Measurements from ENCODE around the gene TBC1D9. TPM values are rescaled to one million over a fixed set of nuclear protein-coding genes. Genes with fewer than 3 reads are reported as not detected.

TBC1D9 gene
- polyA plus RNA-seq, 1 donor (not counting 4 experiments of a cell fraction or from before 2014, with no cell fraction given) = 11.6 TPM

DNA sequence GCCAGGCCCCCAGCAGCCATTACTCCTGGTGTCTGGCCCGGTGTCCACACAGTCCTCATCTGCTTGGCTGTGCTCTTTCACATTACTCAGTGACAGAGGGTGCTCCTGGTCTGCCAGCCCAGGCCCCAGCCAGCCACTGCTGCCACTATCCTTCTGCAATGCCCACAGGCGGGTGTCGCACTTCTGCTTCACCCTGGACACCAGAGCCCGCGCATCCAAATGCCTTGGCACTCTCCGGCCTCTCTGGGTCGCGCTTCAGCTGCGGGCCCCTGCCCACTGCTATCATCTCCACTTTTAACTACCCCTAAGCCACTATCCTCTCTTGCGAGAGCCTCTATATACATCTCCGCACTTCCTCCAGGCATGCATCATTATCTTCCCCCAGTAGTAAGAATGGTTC lies 111.0 kb downstream of the TBC1D9 start:
- Histone ChIP-seq H3K9me3 (ENCODE audit: control insufficient read depth, low read depth, low read length) (no peaks in the 10 kb centered on the region), H3K9me1 (ENCODE audit: control insufficient read depth, extremely low read depth, insufficient read depth, low read length) (no peaks in the 10 kb centered on the region), H3K4me3 (ENCODE audit: control insufficient read depth in 2 of 3, extremely low read depth in 1 of 3, insufficient read depth in 2 of 3, low read depth in 1 of 3, low read length in 3 of 3) (no peak overlapping the region), H3K4me2 (ENCODE audit: control insufficient read depth, extremely low read depth, insufficient read depth, low read depth, low read length) (no peak overlapping the region), H3K9ac (ENCODE audit: control insufficient read depth, extremely low read depth, insufficient read depth, low read length) (no peak overlapping the region), H3K36me3 (ENCODE audit: control insufficient read depth in 2 of 2, extremely low read depth in 1 of 2, insufficient read depth in 2 of 2, low read length in 2 of 2) (peaks cover 0 to 6% of the 10 kb centered on the region in 2 experiments), H3K27me3 (ENCODE audit: control insufficient read depth, extremely low read depth, insufficient read depth, low read length) (no peaks in the 10 kb centered on the region), H4K20me1 (ENCODE audit: control insufficient read depth, extremely low read depth, insufficient read depth, low read length) (no peaks in the 10 kb centered on the region), H3K79me2 (ENCODE audit: control insufficient read depth, insufficient read depth, low read length) (no peaks in the 10 kb centered on the region), H3K27ac (ENCODE audit: control insufficient read depth, insufficient read depth, low read length) (no peak overlapping the region), H3K4me1 (ENCODE audit: control insufficient read depth, extremely low read depth, insufficient read depth, low read length) (no peaks in the 10 kb centered on the region), H2AFZ (ENCODE audit: control insufficient read depth, low read length) (no peak overlapping the region)
- no peak for FAIRE-seq
- no peak for DNase-seq (ENCODE audit: low read depth, low spot score)
- no peak for TF ChIP-seq EZH2 (IDR thresholded peaks at IDR 0.05; ENCODE audit: low read length)
- TF ChIP-seq, protein P1, sequence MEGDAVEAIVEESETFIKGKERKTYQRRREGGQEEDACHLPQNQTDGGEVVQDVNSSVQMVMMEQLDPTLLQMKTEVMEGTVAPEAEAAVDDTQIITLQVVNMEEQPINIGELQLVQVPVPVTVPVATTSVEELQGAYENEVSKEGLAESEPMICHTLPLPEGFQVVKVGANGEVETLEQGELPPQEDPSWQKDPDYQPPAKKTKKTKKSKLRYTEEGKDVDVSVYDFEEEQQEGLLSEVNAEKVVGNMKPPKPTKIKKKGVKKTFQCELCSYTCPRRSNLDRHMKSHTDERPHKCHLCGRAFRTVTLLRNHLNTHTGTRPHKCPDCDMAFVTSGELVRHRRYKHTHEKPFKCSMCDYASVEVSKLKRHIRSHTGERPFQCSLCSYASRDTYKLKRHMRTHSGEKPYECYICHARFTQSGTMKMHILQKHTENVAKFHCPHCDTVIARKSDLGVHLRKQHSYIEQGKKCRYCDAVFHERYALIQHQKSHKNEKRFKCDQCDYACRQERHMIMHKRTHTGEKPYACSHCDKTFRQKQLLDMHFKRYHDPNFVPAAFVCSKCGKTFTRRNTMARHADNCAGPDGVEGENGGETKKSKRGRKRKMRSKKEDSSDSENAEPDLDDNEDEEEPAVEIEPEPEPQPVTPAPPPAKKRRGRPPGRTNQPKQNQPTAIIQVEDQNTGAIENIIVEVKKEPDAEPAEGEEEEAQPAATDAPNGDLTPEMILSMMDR (optimal IDR thresholded peaks at IDR 0.05 in 1 of 3, IDR thresholded peaks at IDR 0.05 in 1 of 3, conservative IDR thresholded peaks at IDR 0.05 in 1 of 3; ENCODE audit: extremely low read depth in 1 of 3, insufficient read depth in 2 of 3, low read length in 3 of 3) = no peak
- dilution Hi-C loops (cut with MboI; ENCODE audit: extremely low pct_ligation_motif_present, low sequenced_read_pairs) = no loop called here

DNA sequence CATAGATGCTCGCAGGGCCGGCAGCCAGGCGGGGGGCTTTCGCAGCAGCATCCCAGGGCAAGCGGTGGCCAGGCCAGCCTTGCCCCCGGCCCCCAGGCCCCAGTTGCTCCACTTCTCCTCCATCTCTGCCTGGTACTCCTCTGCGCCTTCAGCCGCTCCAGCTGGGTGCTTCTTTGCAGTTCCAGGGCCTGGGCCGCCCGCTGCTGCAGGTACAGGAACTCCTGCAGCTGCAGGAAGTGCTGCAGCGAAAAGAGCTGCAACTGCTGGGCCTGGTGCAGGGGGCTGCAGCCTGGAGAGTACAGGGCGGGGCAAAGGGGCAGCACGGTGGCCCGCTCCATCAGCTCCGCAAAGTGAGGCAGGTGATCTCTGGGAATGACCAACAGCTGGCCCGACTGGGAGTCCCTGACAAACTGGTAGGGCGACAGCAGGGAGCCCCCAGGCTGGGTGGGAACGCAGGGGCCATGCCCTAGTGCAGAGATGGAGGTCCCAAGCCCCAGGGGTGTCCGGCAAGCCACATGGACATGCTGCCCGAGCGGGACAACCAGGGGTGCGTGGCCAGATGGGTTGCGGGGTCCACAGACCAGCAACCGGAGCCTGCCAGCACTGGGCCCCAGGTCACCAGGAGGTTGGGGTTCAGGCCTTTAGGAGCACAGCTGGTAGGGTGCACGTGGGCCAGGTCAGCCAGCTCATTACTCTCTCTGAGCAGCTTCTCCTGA lies 111.6 kb downstream of the TBC1D9 start:
- TF ChIP-seq EZH2 (IDR thresholded peaks at IDR 0.05; ENCODE audit: low read length) = no peak
- TF ChIP-seq, protein P1 (optimal IDR thresholded peaks at IDR 0.05 in 1 of 3, IDR thresholded peaks at IDR 0.05 in 1 of 3, conservative IDR thresholded peaks at IDR 0.05 in 1 of 3; ENCODE audit: extremely low read depth in 1 of 3, insufficient read depth in 2 of 3, low read length in 3 of 3) = no peak
- Histone ChIP-seq H3K79me2 (ENCODE audit: control insufficient read depth, insufficient read depth, low read length) (no peaks in the 10 kb centered on the region), H3K27ac (ENCODE audit: control insufficient read depth, insufficient read depth, low read length) (no peak overlapping the region), H3K9me3 (ENCODE audit: control insufficient read depth, low read depth, low read length) (no peaks in the 10 kb centered on the region), H3K36me3 (ENCODE audit: control insufficient read depth in 2 of 2, extremely low read depth in 1 of 2, insufficient read depth in 2 of 2, low read length in 2 of 2) (peaks cover 0 to 6% of the 10 kb centered on the region in 2 experiments), H3K4me2 (ENCODE audit: control insufficient read depth, extremely low read depth, insufficient read depth, low read depth, low read length) (no peak overlapping the region), H3K27me3 (ENCODE audit: control insufficient read depth, extremely low read depth, insufficient read depth, low read length) (no peaks in the 10 kb centered on the region), H2AFZ (ENCODE audit: control insufficient read depth, low read length) (no peak overlapping the region), H4K20me1 (ENCODE audit: control insufficient read depth, extremely low read depth, insufficient read depth, low read length) (no peaks in the 10 kb centered on the region), H3K9ac (ENCODE audit: control insufficient read depth, extremely low read depth, insufficient read depth, low read length) (no peak overlapping the region), H3K4me1 (ENCODE audit: control insufficient read depth, extremely low read depth, insufficient read depth, low read length) (no peaks in the 10 kb centered on the region), H3K4me3 (ENCODE audit: control insufficient read depth in 2 of 3, extremely low read depth in 1 of 3, insufficient read depth in 2 of 3, low read depth in 1 of 3, low read length in 3 of 3) (no peak overlapping the region), H3K9me1 (ENCODE audit: control insufficient read depth, extremely low read depth, insufficient read depth, low read length) (no peaks in the 10 kb centered on the region)
- DNase-seq (ENCODE audit: low read depth, low spot score) = no peak
- no peak for FAIRE-seq
- dilution Hi-C loops (cut with MboI; ENCODE audit: extremely low pct_ligation_motif_present, low sequenced_read_pairs) = no loop called here
